ENCODE measurements around the gene SUPV3L1. TPM values are rescaled to one million over a fixed set of nuclear protein-coding genes. Genes with fewer than 3 reads are reported as not detected.

The SUPV3L1 gene
- total and polyA plus RNA-seq, 9 of the 15 experiments (the other 6 are each of a cell fraction or from before 2014, with no cell fraction given): 45.2 to 156 (median 92.6) TPM

- TF ChIP-seq TRIM25 (IDR thresholded peaks at IDR 0.05; ENCODE audit: borderline replicate concordance) (no peak), THRB (CRISPR knock-in tag; conservative IDR thresholded peaks at IDR 0.05) (no peak)
Observed at GRCh38 chr10:69246581-69247312, 66.7 kb downstream of the SUPV3L1 start (continued).

- no peaks in the 10 kb centered on the region for H4K20me1 ChIP-seq (replicated peaks; ENCODE audit: control insufficient read depth, insufficient read depth, low read length)
- peaks cover 6 to 25% of the 10 kb centered on the region in 2 experiments; a peak in 4 of 5 replicates for H3K4me1 ChIP-seq (replicated peaks in 1 of 2; ENCODE audit: control insufficient read depth in 2 of 2, insufficient read depth in 2 of 2, low read length in 2 of 2)
- no peak overlapping the region for H3K4me3 ChIP-seq
- WGBS (ENCODE audit: insufficient coverage, low coverage, missing lambda C conversion rate): 67% methylated on average over 13 of the region's 13 CpGs
- no peak overlapping the region for H3K4me2 ChIP-seq (ENCODE audit: insufficient read depth, low read length)
- H2AFZ ChIP-seq (ENCODE audit: low read depth, low read length): no peak overlapping the region
- FAIRE-seq: no peak
- H3K9me3 ChIP-seq (replicated peaks; ENCODE audit: control insufficient read depth, insufficient read depth, low read depth, low read length): no peaks in the 10 kb centered on the region
- no peaks in the 10 kb centered on the region for H3K9me1 ChIP-seq (ENCODE audit: control insufficient read depth, insufficient read depth, low read length)
- intact Hi-C loops (cut with micrococcal nuclease): no loop called here
- in situ Hi-C loops (cut with MboI): loop anchor here (5.0 to 25.0 kb wide), 2 partner anchors 140 to 390 kb away; partner anchors contain the start of gene FAM241B
- no peak for ATAC-seq
- CTCF ChIA-PET (ENCODE audit: low intra/inter-chr PET ratio): no interaction called here
- no peak overlapping the region for H3K27ac ChIP-seq (ENCODE audit: extremely low read depth, low read depth, low read length)
- POLR2A ChIA-PET: interaction anchor here (0.7 kb wide), 1 partner anchor 143 kb away, joined by 3 read pairs; no protein-coding TSS in a partner anchor
- H3K27me3 ChIP-seq (ENCODE audit: control insufficient read depth in 2 of 2, insufficient read depth in 2 of 2, low read length in 2 of 2): no peaks in the 10 kb centered on the region
- no peak for DNase-seq (ENCODE audit: extremely low read depth in 1 of 4, low spot score in 3 of 4)
- H3K79me2 ChIP-seq (ENCODE audit: control insufficient read depth, insufficient read depth, low read length): no peaks in the 10 kb centered on the region
- peak overlapping the region in 1 of 2 experiments; percentile 75; a peak in 1 of 4 replicates for H3K9ac ChIP-seq (ENCODE audit: insufficient read depth in 1 of 2, low read depth in 2 of 2, low read length in 2 of 2)
- H3K36me3 ChIP-seq (ENCODE audit: control insufficient read depth, insufficient read depth, low read length): no peaks in the 10 kb centered on the region
- BruUV-seq (replicated peaks): no TSS peak
- TF ChIP-seq ZBTB40 (IDR thresholded peaks at IDR 0.05) (no peak), ZBTB40 (CRISPR knock-in tag; IDR thresholded peaks at IDR 0.05) (no peak), SNAPC5 (CRISPR knock-in tag; IDR thresholded peaks at IDR 0.05) (no peak)
Observed at GRCh38 chr10:69247313-69247710, 67.3 kb downstream of the SUPV3L1 start.

All from K562 (cell line).